NOMO-1 (cell line): ENCODE results near the gene PHF11.
"Not testable (repeated sequence)": the region's sequence is repeated elsewhere in the genome, so short reads cannot be mapped to it uniquely, and the experiment has no call there.

Source experiments
- DNase-seq, 2 experiments: peaks; one replicate each; lab custom pipeline; 2025; ENCODE audit not compliant: unreplicated experiment in 2 of 2; lab: John Stamatoyannopoulos, UW

Gene PHF11

GRCh38 chr13:49495783-49496762, at the start of gene PHF11:
Gene PHF11, plus strand, starts transcription at chr13:49495953. Its CDS starts 49 bp downstream, at chr13:49496002.
- DNase-seq, result peak; percentile 61 to 81

DNA sequence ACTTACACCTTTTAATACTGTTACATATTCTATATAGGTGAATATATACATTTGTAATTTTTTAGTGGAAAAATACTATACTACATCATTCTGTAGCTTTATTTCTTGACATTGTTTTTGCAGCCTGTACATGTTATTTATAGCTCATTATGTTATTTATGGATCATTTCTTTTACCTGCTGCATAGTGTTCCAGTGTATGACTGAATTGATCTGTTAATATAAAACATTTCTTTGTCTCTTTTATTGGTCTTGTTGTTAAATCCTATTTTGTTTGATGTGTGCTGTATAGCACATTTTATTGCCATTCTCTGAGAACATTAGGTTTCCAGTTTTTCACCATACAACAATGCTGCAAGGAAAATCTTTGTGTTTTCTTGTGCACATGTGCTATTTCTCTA, 49.3 kb upstream of the PHF11 start:
- DNase-seq, result no peak

DNA sequence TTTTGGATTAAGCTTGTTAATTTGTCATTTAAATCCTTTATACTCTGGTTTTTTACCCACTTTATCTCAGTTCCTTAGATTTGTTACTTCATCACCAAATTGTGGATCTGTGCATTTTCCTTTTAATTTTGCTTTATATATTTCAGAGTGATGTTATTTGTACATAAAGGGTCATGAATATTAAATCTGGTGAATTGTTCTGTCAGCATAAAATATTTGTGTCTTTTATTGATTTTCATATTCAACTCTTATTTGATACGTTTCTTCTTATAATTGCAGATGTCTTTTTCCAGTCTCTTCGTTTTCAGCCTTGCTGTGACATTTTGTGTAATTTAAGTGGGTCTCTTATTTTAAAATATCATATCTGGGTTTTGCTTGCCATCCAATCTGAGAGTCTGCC, 47.0 kb upstream of the PHF11 start:
- DNase-seq, result no peak

GRCh38 chr13:49450105-49450819, 45.5 kb upstream of the PHF11 start:
- DNase-seq, result no peak

DNA sequence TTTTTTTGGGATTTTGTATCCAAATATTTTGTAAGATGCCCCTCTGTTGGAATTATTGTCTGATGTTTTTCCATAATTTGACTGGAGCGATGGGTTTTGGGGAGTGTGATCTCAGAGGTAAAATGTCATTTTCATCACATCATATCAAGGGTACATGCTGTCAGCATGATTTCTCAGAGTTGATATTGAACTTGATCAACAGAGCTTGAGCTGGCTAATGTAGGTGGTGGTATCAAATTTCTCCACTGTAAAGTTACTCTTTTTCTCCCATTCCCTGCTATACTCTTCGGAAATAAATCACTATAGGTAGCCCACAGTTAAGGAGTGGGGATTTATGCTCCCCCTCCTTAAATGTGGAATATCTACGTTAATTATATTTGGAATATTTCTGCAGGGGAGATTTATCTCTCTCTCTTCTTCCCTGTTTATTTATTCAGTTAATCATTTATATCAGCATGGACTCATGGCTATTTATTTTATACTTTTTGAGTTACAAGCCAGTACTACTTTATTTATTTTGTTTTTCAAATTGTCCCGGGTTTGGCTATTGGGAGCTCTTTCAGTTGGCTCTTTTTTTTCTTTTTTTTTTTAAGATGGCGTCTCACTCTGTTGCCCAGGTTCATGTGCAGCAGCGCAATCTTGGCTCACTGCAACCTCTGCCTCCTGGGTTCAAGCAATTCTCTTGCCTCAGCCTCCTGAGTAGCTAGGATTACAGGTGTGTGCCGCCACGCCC, 42.9 kb upstream of the PHF11 start:
- DNase-seq, result no peak

DNA sequence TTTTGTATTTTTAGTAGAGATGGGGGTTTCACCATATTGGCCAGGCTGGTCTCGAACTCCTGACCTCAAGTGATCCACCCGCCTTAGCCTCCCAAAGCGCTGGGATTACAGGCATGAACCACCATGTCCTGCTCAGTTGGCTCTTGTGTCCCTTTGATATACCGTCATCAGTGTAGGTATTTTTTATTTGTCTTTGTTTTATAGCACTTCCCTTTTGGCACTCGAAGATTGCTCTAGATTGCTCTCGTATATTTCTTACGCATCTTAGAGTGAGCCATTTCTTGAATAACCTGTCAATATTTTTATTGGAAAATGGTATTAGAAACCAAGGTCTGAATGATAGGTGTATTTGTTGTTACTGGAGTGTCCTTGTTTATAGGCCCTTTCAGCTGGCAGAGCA, 42.3 kb upstream of the PHF11 start:
- no peak for DNase-seq

DNA sequence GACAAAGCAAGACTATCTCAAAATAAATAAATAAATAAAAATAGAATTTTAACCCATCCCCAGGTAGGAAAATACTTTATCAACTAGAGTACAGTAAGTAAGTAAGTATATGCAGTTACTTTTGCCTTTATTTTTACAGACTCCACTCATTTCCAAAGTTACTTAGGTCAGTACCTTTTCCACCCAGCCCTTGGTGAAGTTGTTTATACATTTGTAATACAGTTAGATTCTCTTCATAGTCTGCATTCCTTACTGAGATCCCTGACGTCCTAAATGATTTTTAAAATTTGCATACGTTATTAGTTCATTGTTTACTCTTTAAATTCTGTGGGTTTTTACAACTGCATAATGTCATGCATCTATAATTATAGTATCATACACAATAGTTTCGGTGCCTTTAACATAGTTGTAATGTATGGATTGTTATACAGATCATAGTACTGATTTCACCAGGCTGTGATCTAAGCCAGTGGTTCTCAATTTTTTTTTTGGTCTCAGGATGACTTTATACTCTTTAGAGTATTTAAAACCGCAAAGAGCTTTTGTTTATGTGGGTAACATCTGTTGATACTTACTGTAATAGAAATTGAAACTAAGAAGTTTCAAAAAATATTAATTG, 41.3 kb upstream of the PHF11 start:
- DNase-seq, result no peak

DNA sequence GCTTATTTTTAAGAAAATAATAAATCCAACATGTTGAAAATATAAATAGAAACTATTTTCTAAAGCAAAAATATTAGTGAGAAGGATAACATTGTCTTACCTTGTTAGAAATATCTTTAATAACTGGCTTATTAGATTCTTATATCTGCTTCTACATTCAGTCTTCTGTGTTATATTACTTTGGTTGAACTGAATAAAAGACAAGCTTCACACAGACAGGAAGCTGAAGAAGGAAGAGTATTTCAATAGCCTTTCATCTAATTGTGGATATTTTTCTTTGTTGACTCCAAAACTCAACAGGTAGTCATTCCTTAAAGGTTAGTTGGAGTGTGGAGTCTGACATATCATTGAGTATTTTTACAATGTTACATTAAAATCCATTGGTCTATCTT, 40.8 kb upstream of the PHF11 start:
- DNase-seq, result no peak

DNA sequence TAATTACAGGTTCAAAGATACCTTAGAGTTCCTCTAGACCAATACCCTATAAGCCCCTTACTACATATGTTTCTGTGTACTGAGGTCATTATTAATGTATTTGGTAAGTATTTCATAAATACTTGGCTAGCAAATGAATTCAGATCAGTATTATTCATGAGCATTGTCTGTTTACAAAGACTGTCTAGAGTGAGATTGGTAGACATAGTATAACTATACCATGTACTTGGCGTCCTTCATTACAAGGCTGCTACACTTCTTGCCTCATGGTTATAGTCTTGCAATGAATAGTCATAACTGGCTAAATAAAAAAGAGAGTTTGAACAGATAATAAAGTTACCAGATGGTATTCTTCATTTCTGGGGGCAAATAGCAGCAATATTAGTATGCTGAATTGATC, 39.6 kb upstream of the PHF11 start:
- DNase-seq, result no peak

- DNase-seq, result no peak
These were observed 38.5 kb upstream of the PHF11 start for GRCh38 chr13:49457221-49457620.

DNA sequence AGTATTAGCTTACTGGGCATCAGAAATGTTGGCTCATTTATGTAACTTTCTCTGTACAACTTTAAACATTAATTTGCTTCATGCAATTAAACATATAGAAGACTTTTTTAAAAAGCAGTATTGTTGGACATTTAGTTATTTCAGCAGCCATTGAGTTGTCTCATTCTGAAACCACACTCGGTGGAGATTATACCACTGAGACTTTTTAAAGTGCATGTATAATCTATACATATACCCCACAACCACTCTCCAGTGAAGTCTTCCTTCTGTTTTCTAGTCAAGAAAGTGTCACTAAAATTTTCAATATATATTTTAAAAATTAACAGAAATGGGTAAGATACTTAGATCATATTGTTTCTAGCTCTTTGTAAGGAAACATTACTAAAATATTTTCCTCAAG, 36.2 kb upstream of the PHF11 start:
- DNase-seq, result no peak

GRCh38 chr13:49464085-49464484, 31.7 kb upstream of the PHF11 start:
- no peak for DNase-seq

- DNase-seq, result no peak
These were observed 31.0 kb upstream of the PHF11 start for GRCh38 chr13:49464621-49465325.

GRCh38 chr13:49466292-49466838, 29.4 kb upstream of the PHF11 start:
- DNase-seq, result no peak

DNA sequence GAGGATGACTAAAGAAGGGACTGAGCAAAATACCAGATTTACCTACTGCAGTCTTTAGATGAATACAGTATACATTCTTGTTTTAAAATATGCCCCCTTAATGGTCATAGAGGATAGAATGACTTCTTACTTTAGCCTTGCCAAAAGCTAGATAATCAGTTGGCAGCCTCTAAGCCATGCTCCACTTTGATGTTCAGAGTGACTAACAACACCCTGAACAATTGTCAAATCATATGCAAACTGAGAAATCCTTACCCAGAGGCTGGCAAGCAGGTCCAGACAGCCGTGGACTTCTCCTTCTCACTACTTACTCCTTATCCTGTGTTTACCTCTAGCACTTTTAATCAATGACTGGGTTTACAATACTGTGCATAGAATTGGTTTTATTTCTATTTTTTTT, 23.6 kb upstream of the PHF11 start:
- no peak for DNase-seq

- DNase-seq, result no peak
These were observed 19.2 kb upstream of the PHF11 start for GRCh38 chr13:49476529-49476928.

DNA sequence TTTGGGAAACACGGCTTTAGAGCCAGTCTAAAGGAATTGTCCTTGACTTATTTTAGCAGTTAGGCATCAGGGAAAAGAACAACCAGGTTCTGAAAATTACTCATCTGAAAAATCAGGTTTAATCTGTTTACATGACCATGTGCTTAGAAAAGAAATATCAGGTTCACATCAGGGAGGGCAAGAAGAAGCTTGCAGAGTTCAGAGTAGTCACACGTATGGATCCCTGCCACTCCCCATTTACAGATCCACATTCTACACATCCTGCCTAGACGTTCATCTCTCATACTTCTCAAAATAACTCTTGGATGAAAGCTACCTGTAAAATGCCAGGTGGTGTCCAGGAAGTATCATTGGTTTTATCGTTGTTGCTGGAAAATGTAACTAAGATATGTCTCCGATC, 14.0 kb upstream of the PHF11 start:
- DNase-seq, result no peak

GRCh38 chr13:49488563-49488962, 7.2 kb upstream of the PHF11 start:
- no peak for DNase-seq

GRCh38 chr13:49494645-49495044, 1.1 kb upstream of the PHF11 start:
- DNase-seq, result peak in 1 of 2 experiments; percentile 38

- DNase-seq, result not testable (repeated sequence)
These were observed 1.1 kb downstream of the PHF11 start for GRCh38 chr13:49496837-49497236.
